Measurements from ENCODE around the gene FILIP1L.

Gene FILIP1L

DNA sequence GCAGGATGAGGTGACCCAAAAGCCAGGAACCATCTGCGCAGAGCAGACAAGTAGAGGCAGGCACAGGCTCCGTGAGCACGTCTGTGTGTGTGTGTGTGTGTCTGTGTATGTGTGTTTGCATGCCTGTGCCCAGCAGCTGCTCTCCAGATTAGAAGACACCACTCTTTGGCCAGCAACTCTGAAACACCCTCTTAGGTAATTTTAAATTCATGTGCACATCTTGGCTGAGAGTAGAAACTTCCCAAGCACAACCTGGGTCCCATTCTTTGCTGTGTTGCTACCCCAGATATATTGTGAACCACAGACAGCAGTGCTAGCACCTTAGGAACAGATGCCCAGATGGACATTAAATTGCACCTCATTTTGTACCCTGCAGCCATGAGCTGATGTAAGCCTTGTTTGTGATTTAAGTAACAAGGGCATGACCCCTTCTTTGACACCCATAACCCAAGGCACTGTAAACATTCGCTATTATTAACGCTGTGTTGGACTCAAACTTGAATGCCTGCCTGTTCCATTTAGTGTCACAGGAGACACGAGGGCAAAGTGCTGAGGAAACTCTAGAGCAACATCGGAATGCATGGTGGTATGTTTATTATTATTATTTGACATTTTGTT lies at the start of gene FILIP1L:
Gene FILIP1L, minus strand, starts transcription at position 89 of the 618 bp plus-strand sequence.
- DNase-seq (ENCODE audit: low read depth) = no peak

DNA sequence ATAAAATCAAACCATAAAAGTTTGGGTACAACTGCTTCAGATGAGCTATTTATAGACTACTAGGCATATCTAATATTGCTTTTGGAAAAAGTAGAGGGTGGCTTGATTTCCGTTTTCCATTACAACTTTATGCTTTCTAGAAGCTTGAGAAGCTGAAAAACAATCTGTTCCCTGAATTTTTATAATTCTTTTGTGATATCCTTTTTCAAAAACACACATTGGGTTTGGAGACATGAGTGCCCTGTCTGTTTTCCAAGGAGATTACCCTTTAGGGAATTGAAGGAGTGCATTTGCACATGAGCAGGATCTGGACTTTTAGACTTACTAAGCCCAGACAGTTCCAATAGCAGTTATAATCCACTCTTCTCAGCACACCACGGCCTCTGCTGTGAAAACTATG lies 49.5 kb upstream of the FILIP1L start:
- DNase-seq (ENCODE audit: low read depth) = no peak

DNA sequence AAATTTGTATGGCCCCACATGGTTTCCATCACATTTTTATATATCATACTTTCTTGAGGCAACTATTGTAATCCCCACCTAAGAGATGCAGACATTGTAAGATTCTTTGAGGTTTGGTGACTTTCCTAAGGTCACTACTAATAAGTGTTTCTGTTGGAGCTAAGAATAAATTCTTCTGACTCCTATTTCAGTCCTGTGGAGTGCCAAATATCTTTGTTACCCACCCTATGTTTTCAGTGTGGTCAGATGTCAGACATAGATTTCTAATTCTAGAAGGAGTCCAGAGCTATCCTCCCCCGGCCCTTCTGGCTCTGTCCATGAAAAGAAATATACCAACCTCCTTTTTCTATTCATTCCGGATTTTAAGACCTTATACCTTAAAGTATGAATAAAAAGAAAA lies 46.2 kb upstream of the FILIP1L start:
- no peak for DNase-seq (ENCODE audit: low read depth)

DNA sequence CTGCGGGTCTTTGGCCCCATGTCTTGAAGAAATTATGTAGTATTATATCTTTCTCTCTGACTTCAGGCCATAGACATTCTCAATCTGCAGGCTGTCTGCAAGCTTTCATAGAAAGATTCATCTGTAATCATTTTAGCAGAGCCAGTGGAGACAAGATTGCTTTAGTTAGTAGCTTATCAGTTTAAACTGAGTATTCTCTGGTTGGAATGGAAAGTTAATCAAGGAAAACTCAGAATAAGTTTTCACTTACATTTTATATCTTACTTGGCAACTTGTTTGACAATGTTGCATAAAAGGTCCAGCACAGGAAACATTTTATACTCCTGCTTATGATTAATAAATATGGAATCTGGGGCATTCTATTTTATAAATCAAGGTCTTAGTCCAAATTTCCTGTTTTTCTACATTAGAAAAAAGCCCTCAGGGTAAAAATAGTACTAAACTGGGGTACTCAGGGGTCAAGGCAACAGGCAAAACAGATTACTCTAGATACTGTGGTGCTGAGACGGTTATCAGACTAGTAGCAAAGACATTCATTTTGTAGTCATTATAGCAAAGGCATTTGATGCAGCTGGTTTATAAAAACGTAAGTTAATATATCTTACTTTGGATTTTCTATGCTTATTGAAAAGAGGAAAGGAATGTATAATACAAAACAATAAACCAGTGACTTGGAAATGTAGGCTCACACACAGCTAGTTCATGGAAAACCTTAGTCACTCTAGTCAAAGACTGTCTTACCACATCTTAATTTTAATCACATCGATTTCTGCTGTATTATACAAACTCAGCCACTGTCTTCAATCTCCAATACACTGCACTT lies 45.2 kb upstream of the FILIP1L start:
- DNase-seq (ENCODE audit: low read depth) = no peak

DNA sequence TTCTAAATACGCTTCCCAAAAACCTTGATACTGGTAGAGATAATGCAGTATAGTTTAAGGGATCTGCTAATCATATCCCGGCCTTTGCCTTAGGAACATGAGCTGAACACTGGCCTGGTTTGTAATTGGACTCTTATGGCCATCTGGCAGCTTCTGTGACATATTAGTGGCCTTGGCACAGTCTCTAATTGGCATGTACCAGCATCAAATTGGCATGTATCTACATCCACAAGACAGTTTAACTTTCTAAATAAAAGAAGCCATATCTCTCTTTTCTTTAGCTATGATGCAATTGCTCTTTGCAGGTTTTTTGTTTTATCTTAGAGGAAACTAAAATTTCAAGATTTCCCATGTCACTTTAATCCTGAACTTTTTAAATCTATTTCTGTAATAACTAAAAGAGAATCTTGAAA lies 44.6 kb upstream of the FILIP1L start:
- DNase-seq (ENCODE audit: low read depth) = no peak

DNA sequence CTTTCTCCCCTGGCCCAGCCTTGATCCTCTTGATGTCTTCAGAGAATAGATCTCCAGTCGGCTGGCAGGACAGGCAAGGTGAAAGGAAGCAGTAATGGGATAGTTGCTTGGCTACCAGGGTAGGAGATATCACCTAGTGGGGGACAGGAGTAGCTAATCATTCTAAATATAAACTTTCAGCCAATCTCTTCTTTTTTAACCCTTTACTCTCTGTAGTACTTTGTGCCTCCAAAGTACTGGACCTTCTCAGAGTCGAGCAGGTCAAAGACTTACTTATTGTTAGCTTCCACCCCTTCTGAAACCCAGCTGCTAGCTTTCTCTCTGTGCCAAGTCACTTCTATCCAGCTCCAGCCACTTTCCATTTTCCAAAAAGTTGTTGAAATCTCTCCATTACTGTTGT lies 43.4 kb upstream of the FILIP1L start:
- DNase-seq (ENCODE audit: low read depth) = no peak

DNA sequence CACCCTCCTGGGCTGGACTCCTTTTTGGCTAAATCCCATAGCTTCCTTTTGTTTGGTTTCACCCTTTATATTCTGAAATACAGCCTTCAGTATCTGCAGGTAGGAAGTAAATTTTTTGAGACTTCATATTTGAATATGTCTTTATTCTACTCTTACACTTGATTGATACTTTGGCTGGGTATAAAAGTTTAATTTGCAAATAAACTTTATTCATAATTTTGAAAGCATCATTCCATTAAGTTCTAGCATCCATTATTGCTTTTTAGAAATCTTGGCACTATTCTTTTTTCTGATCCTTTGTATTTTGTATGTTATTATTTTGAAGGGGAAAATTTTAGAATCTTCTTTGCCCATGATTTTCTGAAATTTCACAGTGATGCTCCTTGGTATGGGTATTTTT lies 41.3 kb upstream of the FILIP1L start:
- DNase-seq (ENCODE audit: low read depth) = no peak

DNA sequence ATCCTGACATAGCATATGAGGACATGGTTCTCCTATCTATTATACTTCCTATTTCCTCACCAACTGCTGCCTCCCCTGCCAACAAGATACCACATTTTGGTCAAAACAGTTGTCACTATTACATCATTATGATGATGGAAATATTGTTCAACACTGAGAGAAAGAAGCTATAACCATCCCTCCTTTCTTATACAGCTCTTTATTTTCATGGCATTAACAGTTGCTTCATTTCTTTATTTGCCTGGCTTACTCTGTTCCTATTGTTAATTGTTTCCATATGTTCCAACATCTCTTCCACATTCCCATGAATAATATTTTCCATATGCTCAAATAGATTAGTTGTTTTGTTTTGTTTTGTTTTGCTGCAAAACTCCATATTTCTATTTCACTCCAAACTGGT lies 40.8 kb upstream of the FILIP1L start:
- no peak for DNase-seq (ENCODE audit: low read depth)

DNA sequence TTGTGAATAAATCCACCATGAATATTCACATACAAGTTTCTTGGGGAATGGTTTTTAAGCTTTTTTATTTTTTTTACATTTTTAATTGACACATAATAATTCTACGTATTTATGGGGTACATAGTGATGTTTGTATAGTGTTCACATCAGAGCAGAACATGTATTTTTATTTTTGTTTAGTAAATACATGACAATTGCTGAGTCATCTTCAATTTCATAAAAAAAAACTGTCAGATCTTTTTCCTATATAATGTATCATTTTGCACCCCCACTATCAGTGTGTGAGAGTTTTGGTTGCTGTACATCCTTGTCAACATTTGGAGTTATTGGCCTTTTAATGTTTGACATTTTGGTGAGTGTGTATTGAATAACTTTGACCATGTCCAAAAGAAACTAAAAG lies 39.9 kb upstream of the FILIP1L start:
- no peak for DNase-seq (ENCODE audit: low read depth)

DNA sequence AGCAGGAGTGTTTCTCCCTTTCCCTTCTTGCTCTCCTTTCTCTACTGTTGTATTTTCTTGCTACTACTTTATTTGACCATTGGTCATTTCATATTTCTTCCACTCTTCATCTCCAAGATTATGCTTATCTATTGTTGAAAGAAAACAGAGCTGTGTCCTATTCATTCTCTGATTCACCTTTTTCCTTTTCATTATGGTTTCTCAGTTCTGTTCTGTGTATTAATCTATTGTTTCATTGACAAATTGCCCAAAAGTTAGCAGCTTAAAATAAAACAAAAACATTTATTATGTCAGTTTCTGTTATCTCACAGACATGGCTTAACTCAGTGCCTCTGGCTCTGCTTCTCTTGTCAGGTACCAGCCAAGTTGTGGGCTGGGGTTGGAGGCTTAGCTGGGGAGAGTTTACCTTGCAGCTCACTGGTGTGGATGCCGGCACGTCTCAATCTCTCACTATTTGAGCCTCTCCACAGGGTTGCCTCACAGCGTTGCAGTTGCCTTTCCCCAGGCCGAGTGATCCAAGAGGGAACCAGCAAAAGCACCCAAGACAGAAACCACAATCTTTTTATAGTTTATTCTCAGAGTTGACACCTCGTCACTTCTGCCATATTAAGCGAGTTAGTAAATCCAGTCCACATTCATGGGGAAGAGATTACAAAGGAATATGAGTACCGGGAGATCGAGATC lies 36.9 kb upstream of the FILIP1L start:
- DNase-seq (ENCODE audit: low read depth) = no peak

DNA sequence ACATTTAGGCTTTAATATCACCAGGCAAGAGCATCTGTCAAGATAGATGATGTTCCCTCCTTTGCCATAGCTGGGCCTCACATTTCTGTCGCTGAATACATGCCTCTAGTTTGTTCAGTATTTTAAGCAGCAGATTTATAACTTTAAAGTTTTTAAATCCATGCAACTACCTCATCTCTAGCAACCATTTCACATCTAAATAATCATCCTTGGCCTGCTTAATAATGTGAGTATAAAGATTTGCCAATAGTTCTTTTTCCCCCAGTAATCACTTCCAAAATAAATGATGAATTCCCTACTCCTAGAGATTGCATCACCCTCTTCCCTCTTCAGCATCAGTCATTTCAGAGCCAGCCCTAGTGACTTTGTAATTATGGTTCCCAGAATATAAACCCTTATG lies 36.2 kb upstream of the FILIP1L start:
- DNase-seq (ENCODE audit: low read depth) = no peak

DNA sequence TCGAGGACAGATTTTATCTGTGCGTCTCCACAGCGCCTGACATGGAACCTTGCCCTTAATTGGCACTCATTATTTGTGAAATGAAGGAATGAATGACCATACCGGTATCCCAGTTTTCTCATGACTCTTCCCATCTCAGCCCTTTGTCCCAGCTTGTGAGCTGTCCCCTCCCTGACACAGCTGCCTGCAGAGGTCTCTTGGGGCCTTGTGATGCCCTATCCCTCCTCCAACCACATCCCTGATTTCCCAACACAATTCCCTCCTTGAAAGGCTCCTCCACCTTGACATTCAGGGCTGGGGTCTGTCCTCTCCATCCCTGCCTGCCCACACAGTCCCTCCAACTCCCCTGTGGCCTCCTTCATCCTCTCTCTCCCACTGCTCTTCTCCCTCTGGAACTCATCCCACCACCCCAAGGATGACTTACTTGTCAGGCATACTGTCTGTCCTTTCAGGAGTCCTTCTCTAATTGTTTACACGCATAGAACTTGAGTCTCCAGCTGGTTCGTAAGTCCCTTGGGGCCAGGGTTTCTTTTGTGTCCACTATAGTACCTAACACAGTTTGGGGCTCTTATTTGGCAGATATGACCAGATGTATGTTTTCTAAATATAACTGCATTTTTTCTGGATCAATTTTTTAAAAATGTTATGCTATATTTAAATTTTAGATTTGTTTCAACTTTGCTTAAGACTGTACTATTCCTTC lies 35.6 kb upstream of the FILIP1L start:
- no peak for DNase-seq (ENCODE audit: low read depth)

DNA sequence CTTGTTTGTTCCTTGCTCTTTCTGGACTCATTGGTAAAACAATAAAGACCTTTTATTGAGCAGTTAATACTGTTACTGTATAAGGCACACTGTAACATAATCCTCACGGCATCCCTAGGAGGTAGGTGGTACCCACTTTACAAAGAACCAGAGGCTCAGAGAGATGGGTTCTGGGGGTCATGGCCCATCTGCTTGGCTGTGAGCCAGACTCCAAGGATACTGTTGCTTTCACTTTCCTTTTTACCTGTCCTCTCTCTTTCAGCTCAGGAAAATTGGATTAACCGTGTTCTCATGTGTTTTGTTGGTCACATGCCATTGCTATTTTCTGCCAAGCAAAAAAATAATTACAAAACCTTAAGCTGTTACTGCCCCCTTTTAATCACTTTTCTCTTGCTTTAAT lies 34.8 kb upstream of the FILIP1L start:
- DNase-seq (ENCODE audit: low read depth) = no peak

DNA sequence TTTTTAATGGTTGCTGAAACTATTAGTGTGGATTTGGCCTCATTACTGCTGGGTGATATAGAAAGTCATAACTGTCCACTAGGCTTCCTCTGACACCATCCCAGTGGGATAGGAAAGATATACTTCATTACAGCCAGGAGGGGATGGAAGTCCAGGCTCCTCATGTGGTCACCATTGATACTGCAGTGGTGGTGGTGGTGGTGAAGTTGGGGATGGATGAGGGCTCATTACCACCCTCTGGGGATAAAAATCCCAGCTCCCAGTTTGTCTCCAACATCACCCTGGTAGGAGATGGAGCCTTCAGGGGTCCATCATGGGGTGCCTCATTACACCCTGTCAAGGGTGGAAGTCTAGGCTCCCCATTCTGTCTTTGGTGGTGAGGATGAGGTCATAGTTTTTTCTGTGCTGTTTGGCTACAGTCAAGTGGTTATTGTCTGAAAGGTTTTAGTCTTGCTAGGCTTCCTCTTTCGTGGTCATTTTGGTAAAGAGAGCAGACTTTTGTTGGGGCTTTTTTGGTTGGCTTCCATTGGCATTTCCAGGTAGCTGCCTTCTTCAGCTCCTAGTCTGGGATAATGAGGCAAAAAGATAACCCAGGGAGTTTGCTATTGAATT lies 30.1 kb upstream of the FILIP1L start:
- no peak for DNase-seq (ENCODE audit: low read depth)

DNA sequence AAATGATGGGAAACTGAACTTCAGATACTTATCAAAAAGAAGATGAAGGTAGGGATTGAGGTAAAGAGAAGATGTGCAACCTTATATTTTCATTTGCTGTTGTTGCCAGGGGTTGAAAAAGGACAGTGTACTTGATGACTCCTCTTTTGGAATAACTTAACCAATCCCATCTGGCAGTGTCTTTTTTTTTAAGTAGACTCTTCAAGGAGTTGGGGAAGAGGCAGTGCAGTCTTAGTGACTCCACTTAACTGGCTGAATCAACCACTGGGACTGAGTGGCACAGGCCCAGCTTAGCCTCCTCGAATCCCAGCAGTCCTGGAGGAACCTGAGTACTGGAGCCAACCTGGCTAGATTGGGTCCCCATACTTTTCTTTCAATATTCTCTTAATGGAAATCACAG lies 27.3 kb upstream of the FILIP1L start:
- DNase-seq (ENCODE audit: low read depth) = no peak

DNA sequence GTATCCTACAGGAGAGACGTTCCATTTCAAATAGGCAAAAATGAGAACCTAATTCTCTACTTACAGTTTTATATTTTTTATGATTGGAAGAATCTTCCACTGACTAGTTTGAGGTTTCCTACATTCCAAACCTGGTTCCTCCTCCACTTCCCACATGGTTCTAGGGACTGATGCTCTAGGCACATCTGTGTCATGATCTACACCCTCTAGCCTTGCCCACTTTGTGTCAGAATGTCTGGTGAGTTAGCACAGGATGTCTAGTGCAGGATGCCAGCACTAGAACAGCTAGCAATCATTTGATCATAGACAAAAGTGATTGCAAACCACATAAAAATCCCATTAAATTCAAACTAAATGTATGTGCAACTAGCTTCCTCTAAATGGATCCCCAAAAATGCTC lies 26.7 kb upstream of the FILIP1L start:
- no peak for DNase-seq (ENCODE audit: low read depth)

DNA sequence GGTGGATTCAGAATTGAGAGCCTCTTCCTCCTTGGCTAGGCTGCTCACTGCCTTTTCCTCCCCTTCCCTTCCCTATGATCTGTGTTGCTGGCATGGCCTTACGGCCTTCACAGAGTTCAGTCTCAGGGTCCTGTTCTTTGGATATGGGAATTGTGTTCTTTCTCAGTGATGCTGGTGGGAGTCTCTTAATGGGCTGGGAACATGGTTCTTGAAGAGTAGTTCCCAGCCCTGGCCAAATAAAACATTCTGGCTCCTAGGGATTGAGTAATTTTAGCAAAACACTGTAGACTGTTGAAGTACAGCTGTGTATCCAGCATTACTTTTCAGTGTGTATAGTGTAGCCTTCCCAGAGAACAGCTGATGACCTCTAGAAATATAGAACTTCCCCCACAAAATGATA lies 22.6 kb upstream of the FILIP1L start:
- DNase-seq (ENCODE audit: low read depth) = no peak

DNA sequence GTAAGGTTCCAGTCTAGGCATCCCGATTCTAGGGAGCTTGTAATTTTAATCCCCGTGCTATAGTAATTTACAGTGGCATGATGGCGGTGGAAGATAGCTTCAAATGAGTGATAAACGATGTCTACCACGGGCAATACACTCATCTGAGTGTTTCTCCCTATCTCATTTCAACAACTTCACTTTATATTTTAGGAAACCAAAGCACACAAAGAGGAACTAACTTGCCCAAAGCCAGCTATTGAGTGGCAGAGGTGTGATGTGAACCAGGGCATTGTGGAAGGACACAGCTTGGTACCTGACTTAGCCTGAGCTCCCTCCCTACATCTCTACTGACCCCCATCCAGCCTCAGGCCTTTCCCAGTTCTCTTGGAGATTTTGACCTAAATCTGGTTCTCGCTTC lies 16.9 kb upstream of the FILIP1L start:
- no peak for DNase-seq (ENCODE audit: low read depth)

DNA sequence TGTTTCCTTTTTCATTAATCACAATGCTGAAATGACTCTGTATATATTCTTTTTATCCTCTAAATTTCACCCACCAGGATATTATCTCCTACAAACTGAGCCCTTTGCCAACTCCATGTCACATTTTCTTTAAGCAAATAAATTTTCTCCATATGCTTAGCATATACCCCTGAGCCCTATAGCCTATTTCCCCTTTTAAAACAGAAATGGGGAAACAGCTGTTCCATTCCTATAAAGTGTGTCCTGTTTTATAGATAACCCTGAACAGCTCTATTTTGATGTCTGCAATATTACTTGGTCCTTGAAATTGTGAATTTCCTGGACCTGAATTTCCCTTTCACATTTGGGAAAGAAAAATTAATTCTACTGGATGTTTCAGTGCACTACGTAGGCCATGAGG lies 15.6 kb upstream of the FILIP1L start:
- DNase-seq (ENCODE audit: low read depth) = no peak

DNA sequence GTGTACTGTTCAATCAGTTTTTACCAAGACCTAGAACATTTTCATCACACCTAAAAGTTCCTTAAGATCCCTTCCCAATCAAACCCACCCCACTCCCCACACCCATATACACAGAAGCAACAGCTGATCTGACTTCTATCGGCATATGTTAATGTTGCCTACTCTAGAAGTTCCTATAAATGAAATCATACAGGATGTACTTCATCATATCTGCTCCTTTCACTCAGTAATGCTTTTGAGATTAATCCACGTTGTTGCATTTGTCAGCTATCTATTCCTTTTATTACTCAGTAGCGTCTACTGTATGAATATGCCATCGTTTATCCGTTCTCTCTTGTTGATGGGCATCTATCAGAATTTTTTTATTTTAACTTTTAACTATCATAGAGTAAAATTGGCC lies 14.3 kb upstream of the FILIP1L start:
- DNase-seq (ENCODE audit: low read depth) = no peak

DNA sequence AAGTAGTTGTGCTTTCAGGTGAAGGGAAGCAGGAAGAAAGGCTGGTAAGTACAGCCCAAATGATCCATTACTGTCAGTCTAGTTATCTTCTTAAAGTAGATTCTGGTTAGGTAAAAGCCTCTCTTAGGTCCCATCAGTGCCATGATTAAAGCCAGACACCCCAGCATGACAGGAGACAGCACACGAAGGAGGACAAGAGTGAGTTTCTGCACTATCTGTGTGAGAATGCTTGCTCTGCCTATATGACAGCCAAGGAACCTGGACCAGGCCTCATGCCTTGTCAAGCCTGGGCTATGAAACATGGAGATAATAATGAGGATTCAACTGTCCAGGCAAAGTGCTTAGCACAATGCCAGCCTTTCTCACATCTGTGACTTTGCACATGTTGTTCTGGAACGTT lies 13.5 kb upstream of the FILIP1L start:
- no peak for DNase-seq (ENCODE audit: low read depth)
